ENCODE data around the gene TEX44. TPM values are rescaled to one million over a fixed set of nuclear protein-coding genes. Genes with fewer than 3 reads are reported as not detected.
"Not testable (repeated sequence)": the region's sequence is repeated elsewhere in the genome, so short reads cannot be mapped to it uniquely, and the experiment has no call there.

The TEX44 gene
- total and polyA plus RNA-seq, 5 donors from 2014 or later: not detected

DNA sequence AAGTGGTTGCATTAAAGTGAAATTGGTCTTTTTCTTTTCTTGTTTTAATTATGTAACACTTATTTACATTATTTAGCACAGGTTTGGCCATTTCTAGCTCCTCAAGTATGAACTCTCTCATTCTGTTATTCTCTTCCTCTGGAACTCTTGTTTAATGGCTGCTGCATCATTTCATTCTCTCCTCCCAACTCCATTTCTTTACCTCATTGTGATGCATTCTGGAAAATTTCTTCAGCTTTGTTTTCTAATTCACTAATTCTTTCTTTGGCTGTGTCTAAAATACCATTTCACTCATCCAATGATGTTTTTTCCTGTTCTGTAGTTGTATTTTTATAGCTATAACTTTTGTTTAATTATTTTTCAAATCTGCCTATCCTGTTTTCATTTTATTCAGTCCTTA is 39.9 kb upstream of the TEX44 start:
- Histone ChIP-seq H3K27me3 (ENCODE audit: control insufficient read depth, insufficient read depth, low read length) (no peaks in the 10 kb centered on the region), H3K9me3 (ENCODE audit: control insufficient read depth in 2 of 2, low read length in 2 of 2) (peaks cover 10 to 12% of the 10 kb centered on the region in 2 experiments), H3K36me3 (ENCODE audit: control insufficient read depth, insufficient read depth, low read length) (no peaks in the 10 kb centered on the region), H3K4me1 (ENCODE audit: control insufficient read depth, insufficient read depth, low read length, poor library complexity, severe bottlenecking) (peaks cover 6% of the 10 kb centered on the region), H3K4me3 (ENCODE audit: low read depth, low read length) (no peak overlapping the region), H3K27ac (ENCODE audit: insufficient read depth, low read length, poor library complexity, severe bottlenecking) (no peak overlapping the region)
- ATAC-seq (ENCODE audit: low read depth in 2 of 2) (no peak), DNase-seq (no peak)
- H3K27ac Mint-ChIP-seq: no peak overlapping the region
- no peak overlapping the region for H3K4me3 Mint-ChIP-seq
- peaks cover 0 to 19% (median 6%) of the 10 kb centered on the region in 7 donors for H3K9me3 Mint-ChIP-seq
- peaks cover 7% of the 10 kb centered on the region for H3K36me3 Mint-ChIP-seq
- peaks cover 9% of the 10 kb centered on the region for H3K27me3 Mint-ChIP-seq
- peaks cover 4 to 28% (median 16%) of the 10 kb centered on the region in 4 donors for H3K4me1 Mint-ChIP-seq

DNA sequence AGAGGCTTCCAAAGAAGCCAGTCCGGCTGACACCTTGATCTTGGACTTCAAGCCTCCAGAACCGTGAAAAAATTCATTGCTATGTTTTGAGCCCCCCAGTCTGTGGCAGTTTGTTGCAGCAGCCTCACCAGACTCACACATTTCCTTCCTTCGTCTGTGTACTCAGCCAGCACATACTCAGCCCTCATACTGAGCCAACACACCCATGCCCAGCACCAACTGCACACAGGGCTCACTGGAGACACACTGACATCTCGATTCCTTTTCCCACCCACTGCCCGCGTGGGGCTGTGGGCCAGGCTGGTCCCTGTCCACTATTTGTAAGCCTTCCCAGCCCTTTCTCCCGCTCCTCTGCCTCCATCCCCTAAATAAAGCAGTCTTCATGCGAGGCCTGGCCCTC is 38.3 kb upstream of the TEX44 start:
- Mint-ChIP-seq H3K4me1 (peaks cover 7 to 22% (median 13%) of the 10 kb centered on the region in 4 donors), H3K27me3 (peaks cover 5% of the 10 kb centered on the region), H3K36me3 (peaks cover 7% of the 10 kb centered on the region), H3K4me3 (no peak overlapping the region), H3K27ac (peak overlapping the region in 1 of 3 donors; percentile 85), H3K9me3 (peaks cover 0 to 19% (median 6%) of the 10 kb centered on the region in 7 donors)
- H3K4me3 ChIP-seq (ENCODE audit: low read depth, low read length): no peak overlapping the region
- DNase-seq: no peak
- H3K27me3 ChIP-seq (ENCODE audit: control insufficient read depth, insufficient read depth, low read length): no peaks in the 10 kb centered on the region
- H3K27ac ChIP-seq (ENCODE audit: insufficient read depth, low read length, poor library complexity, severe bottlenecking): no peak overlapping the region
- no peaks in the 10 kb centered on the region for H3K36me3 ChIP-seq (ENCODE audit: control insufficient read depth, insufficient read depth, low read length)
- ATAC-seq (ENCODE audit: low read depth in 2 of 2): no peak
- peaks cover 10 to 12% of the 10 kb centered on the region in 2 experiments for H3K9me3 ChIP-seq (ENCODE audit: control insufficient read depth in 2 of 2, low read length in 2 of 2)
- H3K4me1 ChIP-seq (ENCODE audit: control insufficient read depth, insufficient read depth, low read length, poor library complexity, severe bottlenecking): peaks cover 8% of the 10 kb centered on the region

DNA sequence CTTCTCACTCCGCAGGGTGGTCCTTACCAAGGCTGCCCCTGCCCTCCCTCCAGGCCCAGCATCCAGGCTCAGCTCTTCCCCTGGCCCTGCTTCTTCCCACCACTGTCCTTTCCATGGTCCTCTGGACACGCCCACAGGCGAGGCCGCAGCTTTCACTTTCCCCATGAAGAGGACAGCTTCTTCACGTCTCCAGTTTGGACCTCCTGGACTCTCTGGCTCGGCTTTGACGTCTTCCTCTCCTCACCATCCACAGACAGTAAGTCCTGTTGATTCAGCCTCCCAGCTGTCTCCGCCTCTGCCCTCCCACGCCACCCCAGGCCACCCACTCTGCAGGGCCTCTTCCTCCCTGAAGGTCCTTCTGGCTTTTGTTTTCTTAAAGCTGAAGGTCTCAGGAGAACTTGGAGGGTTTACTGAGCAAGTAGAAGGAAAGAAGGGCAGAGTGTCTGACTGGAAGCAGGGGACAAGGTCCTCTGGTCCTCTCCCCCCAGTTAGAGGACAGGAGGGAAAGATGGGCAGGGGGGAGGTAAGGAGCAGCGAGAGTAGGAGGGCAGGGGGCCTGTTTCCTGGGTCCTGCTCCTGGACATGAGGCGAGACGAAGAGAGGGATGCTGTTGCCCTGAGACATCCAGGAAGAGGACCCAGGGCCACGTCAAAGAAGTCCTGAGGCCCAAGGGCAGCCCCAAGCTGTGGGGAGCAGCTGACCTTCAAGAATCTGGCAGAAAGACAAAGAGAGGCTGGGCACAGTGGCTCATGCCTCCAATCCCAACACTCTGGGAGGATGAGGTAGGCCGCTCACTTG is 37.7 kb upstream of the TEX44 start:
- Mint-ChIP-seq H3K9me3 (peaks cover 0 to 19% (median 6%) of the 10 kb centered on the region in 7 donors), H3K4me3 (peak overlapping the region in 1 of 4 donors; percentile 62), H3K27me3 (peaks cover 8% of the 10 kb centered on the region), H3K36me3 (peaks cover 7% of the 10 kb centered on the region), H3K27ac (peak overlapping the region in 1 of 3 donors; percentile 85), H3K4me1 (peaks cover 7 to 20% (median 13%) of the 10 kb centered on the region in 4 donors)
- no peak for ATAC-seq (ENCODE audit: low read depth in 2 of 2)
- Histone ChIP-seq H3K4me3 (ENCODE audit: low read depth, low read length) (no peak overlapping the region), H3K4me1 (ENCODE audit: control insufficient read depth, insufficient read depth, low read length, poor library complexity, severe bottlenecking) (peaks cover 8% of the 10 kb centered on the region), H3K27ac (ENCODE audit: insufficient read depth, low read length, poor library complexity, severe bottlenecking) (no peak overlapping the region), H3K27me3 (ENCODE audit: control insufficient read depth, insufficient read depth, low read length) (no peaks in the 10 kb centered on the region), H3K36me3 (ENCODE audit: control insufficient read depth, insufficient read depth, low read length) (no peaks in the 10 kb centered on the region), H3K9me3 (ENCODE audit: control insufficient read depth in 2 of 2, low read length in 2 of 2) (peaks cover 10 to 12% of the 10 kb centered on the region in 2 experiments)
- no peak for DNase-seq

DNA sequence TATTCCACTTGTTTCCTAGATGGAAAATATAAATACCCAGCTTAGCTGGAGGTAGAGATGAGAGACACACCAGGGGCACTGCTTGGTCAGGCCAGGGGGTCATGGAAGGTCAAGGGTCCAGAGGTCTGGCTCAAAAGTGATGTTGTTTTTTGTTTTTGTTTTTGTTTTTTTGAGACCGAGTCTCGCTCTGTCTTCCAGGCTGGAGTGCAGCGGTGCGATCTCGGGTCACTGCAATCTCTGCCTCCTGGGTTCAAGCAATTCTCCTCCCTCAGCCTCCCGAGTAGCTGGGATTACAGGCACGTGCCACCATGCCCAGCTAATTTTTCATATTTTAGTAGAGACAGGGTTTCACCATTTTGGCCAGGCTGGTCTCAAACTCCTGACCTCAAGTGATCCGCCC is 36.2 kb upstream of the TEX44 start:
- not testable (repeated sequence) for H3K27ac ChIP-seq (ENCODE audit: insufficient read depth, low read length, poor library complexity, severe bottlenecking); H3K36me3 Mint-ChIP-seq; H3K4me3 Mint-ChIP-seq; DNase-seq; ATAC-seq (ENCODE audit: low read depth in 2 of 2); H3K4me1 ChIP-seq (ENCODE audit: control insufficient read depth, insufficient read depth, low read length, poor library complexity, severe bottlenecking); H3K27me3 Mint-ChIP-seq; H3K27me3 ChIP-seq (ENCODE audit: control insufficient read depth, insufficient read depth, low read length); H3K4me3 ChIP-seq (ENCODE audit: low read depth, low read length); H3K36me3 ChIP-seq (ENCODE audit: control insufficient read depth, insufficient read depth, low read length); H3K27ac Mint-ChIP-seq
- Mint-ChIP-seq H3K4me1 (peaks cover 7 to 20% (median 13%) of the 10 kb centered on the region in 4 donors), H3K9me3 (peaks cover 0 to 15% (median 6%) of the 10 kb centered on the region in 7 donors)
- H3K9me3 ChIP-seq (ENCODE audit: control insufficient read depth in 2 of 2, low read length in 2 of 2): peaks cover 10 to 12% of the 10 kb centered on the region in 2 experiments

DNA sequence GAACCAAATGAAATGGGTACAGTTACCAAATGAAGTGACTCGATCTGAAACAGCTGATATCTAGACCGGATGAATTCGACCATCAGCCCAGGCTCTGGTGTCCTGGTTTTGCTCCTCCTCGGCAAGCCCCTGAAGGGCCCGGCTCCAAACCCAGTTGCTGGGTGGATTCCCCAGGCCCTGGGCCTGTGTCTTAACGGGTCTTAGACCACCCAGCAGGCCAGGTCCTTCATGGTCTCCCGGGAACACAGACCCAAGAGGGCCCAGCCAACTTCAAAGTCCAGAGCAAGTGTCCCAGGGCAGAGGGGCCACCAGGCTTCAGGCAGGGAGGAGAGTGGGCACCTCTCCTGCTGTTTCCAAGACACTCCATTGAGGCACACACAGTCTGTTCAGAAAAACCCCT is 35.7 kb upstream of the TEX44 start:
- Histone ChIP-seq H3K36me3 (ENCODE audit: control insufficient read depth, insufficient read depth, low read length) (no peaks in the 10 kb centered on the region), H3K27ac (ENCODE audit: insufficient read depth, low read length, poor library complexity, severe bottlenecking) (no peak overlapping the region), H3K9me3 (ENCODE audit: control insufficient read depth in 2 of 2, low read length in 2 of 2) (peaks cover 10 to 12% of the 10 kb centered on the region in 2 experiments), H3K27me3 (ENCODE audit: control insufficient read depth, insufficient read depth, low read length) (no peaks in the 10 kb centered on the region), H3K4me3 (ENCODE audit: low read depth, low read length) (no peak overlapping the region), H3K4me1 (ENCODE audit: control insufficient read depth, insufficient read depth, low read length, poor library complexity, severe bottlenecking) (peaks cover 8% of the 10 kb centered on the region)
- Mint-ChIP-seq H3K9me3 (peaks cover 0 to 14% (median 6%) of the 10 kb centered on the region in 7 donors), H3K4me3 (no peak overlapping the region), H3K27me3 (peaks cover 8% of the 10 kb centered on the region), H3K36me3 (peaks cover 7% of the 10 kb centered on the region), H3K4me1 (peaks cover 7 to 20% (median 13%) of the 10 kb centered on the region in 4 donors), H3K27ac (no peak overlapping the region)
- DNase-seq (no peak), ATAC-seq (ENCODE audit: low read depth in 2 of 2) (no peak)

DNA sequence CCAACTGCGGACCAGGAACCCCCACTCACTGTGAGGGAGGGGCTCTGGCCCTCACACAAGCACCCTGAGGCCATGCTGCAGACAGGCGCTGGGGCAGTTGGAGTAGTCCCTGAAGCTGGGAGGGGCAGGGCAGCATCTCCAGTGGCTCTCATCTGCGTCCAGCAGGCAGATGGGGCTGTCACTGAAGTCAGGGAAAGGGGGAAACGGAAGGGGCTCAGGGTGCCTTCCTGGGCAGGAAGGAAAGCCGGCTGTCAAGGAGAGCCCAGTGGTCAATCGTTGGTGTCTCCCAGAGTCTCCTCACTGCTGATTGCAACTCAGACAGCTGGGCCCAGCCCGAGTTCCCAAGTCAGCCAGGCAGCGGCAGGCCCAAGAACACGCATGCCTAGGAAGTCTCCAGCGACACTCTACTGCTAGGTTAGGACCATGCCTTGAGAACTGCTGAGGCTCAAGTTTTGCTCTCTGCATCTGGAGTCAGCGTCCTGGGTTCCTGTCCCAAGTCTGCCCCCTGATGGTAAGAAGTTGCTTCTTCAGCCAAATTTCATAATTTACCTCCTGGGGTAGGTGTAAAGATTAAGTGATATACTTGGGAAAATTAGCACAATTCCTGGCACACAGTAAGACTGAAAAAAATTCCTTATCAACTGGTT is 35.0 kb upstream of the TEX44 start:
- peaks cover 8% of the 10 kb centered on the region for H3K4me1 ChIP-seq (ENCODE audit: control insufficient read depth, insufficient read depth, low read length, poor library complexity, severe bottlenecking)
- H3K9me3 Mint-ChIP-seq: peaks cover 0 to 12% (median 5%) of the 10 kb centered on the region in 7 donors
- no peaks in the 10 kb centered on the region for H3K27me3 ChIP-seq (ENCODE audit: control insufficient read depth, insufficient read depth, low read length)
- peaks cover 8% of the 10 kb centered on the region for H3K27me3 Mint-ChIP-seq
- H3K27ac ChIP-seq (ENCODE audit: insufficient read depth, low read length, poor library complexity, severe bottlenecking): no peak overlapping the region
- no peaks in the 10 kb centered on the region for H3K36me3 ChIP-seq (ENCODE audit: control insufficient read depth, insufficient read depth, low read length)
- ATAC-seq (ENCODE audit: low read depth in 2 of 2) (peak; percentile 88 to 91), DNase-seq (peak; percentile 44 to 89 (median 79))
- H3K27ac Mint-ChIP-seq: peak overlapping the region in 1 of 3 donors; percentile 43
- peak overlapping the region in 1 of 4 donors; percentile 37 for H3K4me3 Mint-ChIP-seq
- peaks cover 7 to 20% (median 13%) of the 10 kb centered on the region in 4 donors for H3K4me1 Mint-ChIP-seq
- H3K36me3 Mint-ChIP-seq: peaks cover 7% of the 10 kb centered on the region
- peaks cover 7 to 8% of the 10 kb centered on the region in 2 experiments for H3K9me3 ChIP-seq (ENCODE audit: control insufficient read depth in 2 of 2, low read length in 2 of 2)
- H3K4me3 ChIP-seq (ENCODE audit: low read depth, low read length): no peak overlapping the region

DNA sequence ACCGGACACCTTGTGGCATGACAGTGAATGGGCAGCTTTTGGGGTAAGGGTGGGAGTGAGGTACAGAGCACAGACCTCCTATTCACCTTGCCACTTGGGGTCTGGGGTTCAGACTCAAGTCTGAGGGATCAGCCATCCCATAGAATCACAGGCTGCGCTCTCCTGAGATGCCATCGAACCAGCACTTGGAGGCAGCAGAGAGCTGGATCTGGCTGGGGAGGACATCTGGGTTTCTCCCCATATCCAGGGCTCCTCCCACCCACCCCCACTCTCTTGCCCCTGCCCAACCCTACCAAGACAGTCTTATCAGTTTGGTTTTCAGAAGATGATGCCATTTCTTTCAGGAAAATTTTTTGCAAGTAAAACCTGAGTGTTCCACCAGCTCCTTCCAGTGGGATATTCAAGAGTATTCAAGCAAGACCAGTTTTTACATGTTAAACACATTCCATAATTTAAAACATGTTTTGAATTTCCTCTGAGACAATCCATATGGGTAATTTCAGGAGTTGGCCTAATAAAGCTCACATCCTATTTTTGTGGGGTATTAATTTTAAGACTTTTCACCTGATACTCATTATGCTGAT is 29.2 kb upstream of the TEX44 start:
- Mint-ChIP-seq H3K27ac (no peak overlapping the region), H3K4me1 (peaks cover 0 to under 1% (median 0%) of the 10 kb centered on the region in 4 donors), H3K27me3 (peaks cover 8% of the 10 kb centered on the region), H3K4me3 (no peak overlapping the region), H3K36me3 (no peaks in the 10 kb centered on the region), H3K9me3 (no peaks in the 10 kb centered on the region)
- Histone ChIP-seq H3K9me3 (ENCODE audit: control insufficient read depth in 2 of 2, low read length in 2 of 2) (no peaks in the 10 kb centered on the region), H3K4me3 (ENCODE audit: low read depth, low read length) (no peak overlapping the region), H3K27ac (ENCODE audit: insufficient read depth, low read length, poor library complexity, severe bottlenecking) (no peak overlapping the region), H3K27me3 (ENCODE audit: control insufficient read depth, insufficient read depth, low read length) (no peaks in the 10 kb centered on the region), H3K4me1 (ENCODE audit: control insufficient read depth, insufficient read depth, low read length, poor library complexity, severe bottlenecking) (no peaks in the 10 kb centered on the region), H3K36me3 (ENCODE audit: control insufficient read depth, insufficient read depth, low read length) (no peaks in the 10 kb centered on the region)
- DNase-seq (peak in 1 of 3 donors; percentile 44), ATAC-seq (ENCODE audit: low read depth in 2 of 2) (peak in 1 of 2 donors; percentile 22)
